Measurements from ENCODE around the gene ZHX3. TPM values are rescaled to one million over a fixed set of nuclear protein-coding genes. Genes with fewer than 3 reads are reported as not detected.
A peak's percentile ranks its signal among the peaks of the same experiment; 100 is the strongest.

ZHX3 gene
- total RNA-seq, 1 donor from 2014 or later = 53.3 TPM

GRCh38 chr20:41259309-41259708 lies 58.2 kb downstream of the ZHX3 start:
- no peaks in the 10 kb centered on the region for H3K36me3 ChIP-seq
- intact Hi-C loops (cut with DNase I) = no loop called here
- H3K27me3 ChIP-seq = no peaks in the 10 kb centered on the region
- H3K4me3 ChIP-seq = no peak overlapping the region
- H3K9me3 ChIP-seq = no peaks in the 10 kb centered on the region
- no peak for DNase-seq (ENCODE audit: low spot score in 2 of 2)
- H3K27ac ChIP-seq = no peak overlapping the region
- peaks cover 0 to 11% of the 10 kb centered on the region in 2 donors for H3K4me1 ChIP-seq
- TF ChIP-seq CTCF (IDR thresholded peaks at IDR 0.05) = no peak

- intact Hi-C loops (cut with DNase I) = no loop called here
- Histone ChIP-seq H3K9me3 (no peaks in the 10 kb centered on the region), H3K4me1 (peaks cover 0 to 11% of the 10 kb centered on the region in 2 donors), H3K27ac (no peak overlapping the region), H3K36me3 (no peaks in the 10 kb centered on the region), H3K4me3 (no peak overlapping the region), H3K27me3 (no peaks in the 10 kb centered on the region)
- TF ChIP-seq CTCF (IDR thresholded peaks at IDR 0.05) = no peak
- DNase-seq (ENCODE audit: low spot score in 2 of 2) = no peak
Measured at GRCh38 chr20:41258474-41258873, 59.1 kb downstream of the ZHX3 start.

- H3K4me1 ChIP-seq = peaks cover 0 to 6% of the 10 kb centered on the region in 2 donors
- H3K4me3 ChIP-seq = no peak overlapping the region
- no peaks in the 10 kb centered on the region for H3K36me3 ChIP-seq
- no peaks in the 10 kb centered on the region for H3K9me3 ChIP-seq
- DNase-seq (ENCODE audit: low spot score in 2 of 2) = no peak
- H3K27me3 ChIP-seq = no peaks in the 10 kb centered on the region
- no peak for TF ChIP-seq CTCF (IDR thresholded peaks at IDR 0.05)
- intact Hi-C loops (cut with DNase I) = no loop called here
- H3K27ac ChIP-seq = no peak overlapping the region
Measured at GRCh38 chr20:41256516-41256915, 61.0 kb downstream of the ZHX3 start.

- no peak overlapping the region for H3K27ac ChIP-seq
- TF ChIP-seq CTCF (IDR thresholded peaks at IDR 0.05) = no peak
- H3K36me3 ChIP-seq = no peaks in the 10 kb centered on the region
- peaks cover 4 to 12% of the 10 kb centered on the region in 2 donors for H3K4me1 ChIP-seq
- intact Hi-C loops (cut with DNase I) = no loop called here
- H3K4me3 ChIP-seq = no peak overlapping the region
- no peak for DNase-seq (ENCODE audit: low spot score in 2 of 2)
- no peaks in the 10 kb centered on the region for H3K27me3 ChIP-seq
- no peaks in the 10 kb centered on the region for H3K9me3 ChIP-seq
Measured at GRCh38 chr20:41255655-41256054, 61.9 kb downstream of the ZHX3 start.

GRCh38 chr20:41249411-41250281 lies 67.9 kb downstream of the ZHX3 start:
- peaks cover 33 to 63% of the 10 kb centered on the region in 2 donors for H3K4me1 ChIP-seq
- H3K36me3 ChIP-seq = no peaks in the 10 kb centered on the region
- H3K27me3 ChIP-seq = no peaks in the 10 kb centered on the region
- peak in 2 of 3 experiments; percentile 2 to 22 for TF ChIP-seq CTCF (IDR thresholded peaks at IDR 0.05)
- no peaks in the 10 kb centered on the region for H3K9me3 ChIP-seq
- DNase-seq (ENCODE audit: low spot score in 2 of 2) = peak; percentile 46 to 93
- intact Hi-C loops (cut with DNase I) = loop anchor here (1.0 to 2.0 kb wide), 4 partner anchors 17 to 91 kb away; partner anchors contain the start of genes LPIN3 and ZHX3
- no peak overlapping the region for H3K4me3 ChIP-seq
- H3K27ac ChIP-seq = peak overlapping the region; percentile 99
